Activated naive CD8-positive, alpha-beta T cell treated with anti-CD3 and anti-CD28 coated beads, Interleukin-2, amount 10 ng/mL, durations not matched to agents 7 days and 5 days (primary cell): ENCODE results near the gene LAMA3. TPM values are rescaled to one million over a fixed set of nuclear protein-coding genes. Genes with fewer than 3 reads are reported as not detected.

Experiments used
- ATAC-seq: fragments of 150-1000 bp; cut with Tn5 transposase; one replicate; pipeline ENCODE4 v1.10.0; 2021; ENCODE audit warnings: low read depth, moderate library complexity
- POLR2A ChIA-PET: fragments of 350-600 bp; sonication (Branson Sonifier 250); formaldehyde crosslinking; loops from one replicate; lab custom pipeline; 2021; ENCODE audit warnings: antibody characterized with exemption; lab: Charles Lee
- DNase-seq: peaks from one replicate; pipeline ENCODE4 v3.0.0; 2021
- H3K27ac Mint-ChIP-seq: one replicate; pipeline ENCODE4 v1.8.0; 2022; ENCODE audit warnings: mild to moderate bottlenecking, mixed read lengths
- H3K27me3 Mint-ChIP-seq: one replicate; pipeline ENCODE4 v1.8.0; 2022; ENCODE audit warnings: mild to moderate bottlenecking, moderate library complexity, mixed read lengths
- H3K36me3 Mint-ChIP-seq: one replicate; pipeline ENCODE4 v1.8.0; 2021; ENCODE audit warnings: mild to moderate bottlenecking, mixed read lengths
- H3K4me1 Mint-ChIP-seq: one replicate; pipeline ENCODE4 v1.8.0; 2021; ENCODE audit warnings: mixed read lengths
- H3K4me3 Mint-ChIP-seq: one replicate; pipeline ENCODE4 v1.8.0; 2022; ENCODE audit warnings: mild to moderate bottlenecking, moderate library complexity, mixed read lengths
- H3K9me3 Mint-ChIP-seq: one replicate; pipeline ENCODE4 v1.8.0; 2021; ENCODE audit warnings: mixed read lengths
- total RNA-seq, 2 experiments: library from RNA; stranded (reverse); gene quantifications; one replicate each; pipeline ENCODE4 v1.2.3, GENCODE V29; 2021

The LAMA3 gene
- under 1 TPM; 0.14 to 0.19 TPM for total RNA-seq

DNA sequence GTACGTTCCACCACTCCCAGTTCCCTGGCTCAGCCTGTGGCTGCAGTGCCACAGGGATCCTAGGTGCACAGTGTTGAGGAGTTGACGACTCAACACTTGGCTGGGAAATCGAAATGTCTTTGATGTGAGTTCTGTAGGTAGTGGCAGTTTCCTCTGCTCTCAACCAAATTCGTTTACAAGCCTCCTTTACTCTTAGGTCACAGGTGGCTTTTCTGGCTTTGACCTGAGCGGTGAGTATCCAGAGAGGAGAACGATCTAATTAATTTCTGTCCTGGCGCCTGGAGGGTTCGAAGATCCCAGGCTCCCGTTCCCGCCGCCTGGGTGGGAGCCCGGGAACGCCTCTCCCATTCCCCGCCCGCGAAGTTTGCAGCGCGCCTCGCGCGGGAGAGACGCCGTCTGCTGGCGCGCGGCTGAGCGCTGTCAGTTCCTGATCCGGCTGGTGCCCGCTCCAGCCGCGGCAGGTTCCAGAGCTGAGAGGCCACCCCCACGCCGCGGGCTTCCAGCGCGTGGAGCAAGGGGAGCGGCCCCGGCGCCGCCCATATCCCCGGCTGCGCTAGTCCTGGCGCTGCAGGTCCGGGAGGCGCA lies at the start of gene LAMA3:
LAMA3 (plus strand) TSS at position 423 of the 585 bp plus-strand sequence. CDS start 231 bp downstream, outside the sequence.
- H3K27ac Mint-ChIP-seq = no peak within 1 kb of the TSS
- no peak for DNase-seq
- H3K36me3 Mint-ChIP-seq = no peaks in the 10 kb centered on the region
- peaks cover 65% of the 10 kb centered on the region for H3K27me3 Mint-ChIP-seq
- peak within 1 kb of the TSS; percentile 56 for H3K4me3 Mint-ChIP-seq
- POLR2A ChIA-PET = no interaction called here
- H3K4me1 Mint-ChIP-seq = peaks cover 8% of the 10 kb centered on the region
- peaks cover 2% of the 10 kb centered on the region for H3K9me3 Mint-ChIP-seq
- peak; percentile 81 for ATAC-seq

GRCh38 chr18:23640052-23640451 lies 49.2 kb upstream of the LAMA3 start:
- H3K27me3 Mint-ChIP-seq = peaks cover 31% of the 10 kb centered on the region
- H3K9me3 Mint-ChIP-seq = peaks cover 1% of the 10 kb centered on the region
- H3K4me3 Mint-ChIP-seq = no peak overlapping the region
- ATAC-seq (no peak), DNase-seq (no peak)
- H3K27ac Mint-ChIP-seq = no peak overlapping the region
- H3K4me1 Mint-ChIP-seq = peaks cover 6% of the 10 kb centered on the region
- POLR2A ChIA-PET = no interaction called here
- H3K36me3 Mint-ChIP-seq = no peaks in the 10 kb centered on the region

DNA sequence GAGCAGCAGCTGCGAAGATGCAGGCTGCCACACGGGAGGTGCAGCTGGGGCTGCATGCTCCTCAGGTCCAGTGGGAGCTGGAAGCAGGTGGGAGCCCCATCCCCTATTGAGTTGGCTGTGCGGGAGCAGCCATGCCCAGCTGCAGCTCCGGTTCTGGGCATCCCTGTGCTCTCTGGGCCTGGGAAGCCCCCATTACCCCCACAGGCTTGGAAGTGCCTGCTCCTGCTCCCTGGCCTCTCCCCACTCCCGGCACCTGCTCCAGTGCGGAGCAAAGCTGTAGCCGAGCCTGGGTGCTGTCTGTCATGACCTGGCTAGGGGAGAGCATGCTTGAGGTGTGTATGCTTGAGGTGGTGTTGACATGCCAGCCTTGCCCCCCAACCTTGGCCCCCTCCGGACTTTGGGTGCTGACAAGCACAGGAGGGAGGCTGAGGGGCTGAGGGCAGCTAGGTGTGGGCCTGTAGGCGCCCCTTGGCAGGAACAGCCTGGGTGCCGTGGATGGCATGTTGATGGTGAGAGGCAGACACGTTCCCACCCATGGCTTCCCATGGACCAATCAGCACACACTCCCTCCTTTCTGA lies 48.0 kb upstream of the LAMA3 start:
- DNase-seq = no peak
- POLR2A ChIA-PET = no interaction called here
- Mint-ChIP-seq H3K27me3 (peaks cover 32% of the 10 kb centered on the region), H3K4me1 (no peaks in the 10 kb centered on the region), H3K4me3 (no peak overlapping the region), H3K9me3 (peaks cover 1% of the 10 kb centered on the region), H3K36me3 (no peaks in the 10 kb centered on the region), H3K27ac (no peak overlapping the region)
- no peak for ATAC-seq

- peaks cover 38% of the 10 kb centered on the region for H3K27me3 Mint-ChIP-seq
- DNase-seq (no peak), ATAC-seq (no peak)
- POLR2A ChIA-PET = no interaction called here
- H3K36me3 Mint-ChIP-seq = no peaks in the 10 kb centered on the region
- no peak overlapping the region for H3K4me3 Mint-ChIP-seq
- H3K9me3 Mint-ChIP-seq = peaks cover 1% of the 10 kb centered on the region
- no peaks in the 10 kb centered on the region for H3K4me1 Mint-ChIP-seq
- no peak overlapping the region for H3K27ac Mint-ChIP-seq
These were observed 47.2 kb upstream of the LAMA3 start for GRCh38 chr18:23641937-23642666.

DNA sequence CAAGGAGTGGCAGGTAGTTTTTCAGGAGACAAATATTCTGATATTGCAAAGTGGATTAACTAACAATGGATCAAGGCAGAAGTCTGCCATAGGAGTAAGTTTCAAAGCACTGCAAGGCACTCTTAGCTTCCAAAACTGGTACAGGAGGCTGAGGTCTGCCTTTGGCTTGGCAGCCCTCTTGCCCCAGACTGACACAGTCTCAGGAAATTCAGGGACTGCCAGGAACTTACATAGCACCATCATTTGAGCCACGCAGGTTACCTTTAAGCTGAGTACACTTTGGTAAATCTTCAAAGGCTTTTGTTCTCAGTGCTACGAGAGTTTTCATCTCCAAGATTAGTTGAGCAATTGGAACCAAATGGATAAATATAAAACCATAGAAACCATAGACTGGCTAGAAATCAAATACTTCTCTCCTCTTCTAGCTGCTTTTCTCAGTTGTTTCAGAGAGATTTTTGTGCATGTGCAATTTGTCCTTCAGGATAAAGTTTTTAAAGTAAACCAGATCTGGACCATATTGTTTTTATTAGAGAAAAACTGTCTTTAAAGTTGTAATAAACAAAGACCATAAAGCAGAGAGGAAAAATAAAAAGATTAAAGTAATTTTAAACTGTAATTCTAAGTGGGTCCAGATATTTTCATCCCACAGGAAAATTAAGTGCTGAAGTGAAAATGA lies 45.3 kb upstream of the LAMA3 start:
- Mint-ChIP-seq H3K9me3 (peaks cover 1% of the 10 kb centered on the region), H3K4me1 (no peaks in the 10 kb centered on the region), H3K4me3 (no peak overlapping the region), H3K27me3 (peaks cover 41% of the 10 kb centered on the region), H3K36me3 (no peaks in the 10 kb centered on the region), H3K27ac (no peak overlapping the region)
- POLR2A ChIA-PET = no interaction called here
- ATAC-seq (no peak), DNase-seq (no peak)

DNA sequence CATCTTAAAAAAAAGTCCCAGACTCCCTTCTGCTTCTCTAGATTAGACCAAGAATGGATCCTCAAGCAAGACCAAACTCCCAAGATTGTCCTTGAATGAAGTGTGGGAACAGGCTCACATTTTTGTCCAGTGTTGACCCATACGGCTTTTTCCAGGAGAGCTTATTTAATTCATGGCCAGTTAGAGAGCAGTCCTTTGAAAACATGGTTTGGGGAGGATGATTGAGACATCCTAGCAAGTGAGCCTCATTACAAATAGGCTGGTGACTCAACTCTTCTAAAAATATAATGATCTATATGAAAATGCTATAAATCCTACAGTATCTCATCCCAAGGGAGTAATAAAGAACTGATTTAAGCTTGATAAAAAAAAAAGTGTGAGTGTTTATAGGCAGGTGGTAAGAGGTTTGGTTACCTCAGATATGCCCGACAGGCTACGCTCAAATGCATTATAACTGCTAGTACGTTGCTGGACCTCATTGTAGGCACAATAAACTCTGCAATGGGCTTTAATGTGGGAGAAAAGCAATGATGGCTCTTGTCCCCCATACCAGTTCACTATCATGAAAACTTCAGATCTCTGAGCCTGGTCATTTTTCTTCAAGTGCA lies 43.6 kb upstream of the LAMA3 start:
- DNase-seq (no peak), ATAC-seq (no peak)
- Mint-ChIP-seq H3K36me3 (no peaks in the 10 kb centered on the region), H3K9me3 (peaks cover 1% of the 10 kb centered on the region), H3K4me3 (no peak overlapping the region), H3K4me1 (no peaks in the 10 kb centered on the region), H3K27me3 (peaks cover 44% of the 10 kb centered on the region), H3K27ac (no peak overlapping the region)
- POLR2A ChIA-PET = no interaction called here

DNA sequence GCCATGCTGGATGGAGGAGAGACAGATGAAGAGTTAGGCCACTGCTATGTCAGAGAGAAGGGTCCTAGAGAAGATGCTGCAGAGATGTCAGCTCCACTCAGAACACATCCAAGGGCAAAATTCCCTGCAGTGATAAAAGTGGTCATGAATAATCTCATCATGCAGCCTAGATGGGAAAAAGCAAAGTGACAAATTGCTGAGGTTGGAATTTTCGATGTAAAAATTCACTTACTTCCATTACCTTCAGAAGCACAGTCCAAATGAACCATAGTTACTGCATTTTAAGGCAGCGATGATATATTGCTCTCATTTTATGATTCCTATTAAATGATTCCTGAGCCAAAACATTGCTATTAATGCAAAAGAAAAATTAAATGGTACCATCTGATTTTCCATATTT lies 43.0 kb upstream of the LAMA3 start:
- peaks cover 44% of the 10 kb centered on the region for H3K27me3 Mint-ChIP-seq
- POLR2A ChIA-PET = no interaction called here
- no peaks in the 10 kb centered on the region for H3K36me3 Mint-ChIP-seq
- ATAC-seq (no peak), DNase-seq (no peak)
- H3K4me3 Mint-ChIP-seq = no peak overlapping the region
- H3K4me1 Mint-ChIP-seq = no peaks in the 10 kb centered on the region
- no peak overlapping the region for H3K27ac Mint-ChIP-seq
- H3K9me3 Mint-ChIP-seq = peaks cover 1% of the 10 kb centered on the region

GRCh38 chr18:23648456-23648855 lies 40.8 kb upstream of the LAMA3 start:
- Mint-ChIP-seq H3K36me3 (no peaks in the 10 kb centered on the region), H3K4me3 (no peak overlapping the region), H3K9me3 (no peaks in the 10 kb centered on the region), H3K4me1 (no peaks in the 10 kb centered on the region), H3K27ac (no peak overlapping the region), H3K27me3 (peaks cover 42% of the 10 kb centered on the region)
- ATAC-seq (no peak), DNase-seq (no peak)
- POLR2A ChIA-PET = no interaction called here

- H3K4me1 Mint-ChIP-seq = no peaks in the 10 kb centered on the region
- H3K36me3 Mint-ChIP-seq = no peaks in the 10 kb centered on the region
- no peaks in the 10 kb centered on the region for H3K9me3 Mint-ChIP-seq
- no peak overlapping the region for H3K27ac Mint-ChIP-seq
- no peak for DNase-seq
- no peak for ATAC-seq
- POLR2A ChIA-PET = no interaction called here
- no peak overlapping the region for H3K4me3 Mint-ChIP-seq
- H3K27me3 Mint-ChIP-seq = peaks cover 40% of the 10 kb centered on the region
These were observed 40.2 kb upstream of the LAMA3 start for GRCh38 chr18:23648940-23649607.

GRCh38 chr18:23650968-23651927 lies 38.0 kb upstream of the LAMA3 start:
- DNase-seq (no peak), ATAC-seq (no peak)
- Mint-ChIP-seq H3K4me3 (no peak overlapping the region), H3K4me1 (no peaks in the 10 kb centered on the region), H3K27ac (no peak overlapping the region), H3K36me3 (no peaks in the 10 kb centered on the region), H3K9me3 (no peaks in the 10 kb centered on the region), H3K27me3 (peaks cover 32% of the 10 kb centered on the region)
- POLR2A ChIA-PET = no interaction called here

GRCh38 chr18:23652232-23652631 lies 37.0 kb upstream of the LAMA3 start:
- ATAC-seq (no peak), DNase-seq (no peak)
- H3K4me3 Mint-ChIP-seq = no peak overlapping the region
- POLR2A ChIA-PET = no interaction called here
- H3K27ac Mint-ChIP-seq = no peak overlapping the region
- peaks cover 29% of the 10 kb centered on the region for H3K27me3 Mint-ChIP-seq
- H3K36me3 Mint-ChIP-seq = no peaks in the 10 kb centered on the region
- H3K4me1 Mint-ChIP-seq = no peaks in the 10 kb centered on the region
- H3K9me3 Mint-ChIP-seq = no peaks in the 10 kb centered on the region

DNA sequence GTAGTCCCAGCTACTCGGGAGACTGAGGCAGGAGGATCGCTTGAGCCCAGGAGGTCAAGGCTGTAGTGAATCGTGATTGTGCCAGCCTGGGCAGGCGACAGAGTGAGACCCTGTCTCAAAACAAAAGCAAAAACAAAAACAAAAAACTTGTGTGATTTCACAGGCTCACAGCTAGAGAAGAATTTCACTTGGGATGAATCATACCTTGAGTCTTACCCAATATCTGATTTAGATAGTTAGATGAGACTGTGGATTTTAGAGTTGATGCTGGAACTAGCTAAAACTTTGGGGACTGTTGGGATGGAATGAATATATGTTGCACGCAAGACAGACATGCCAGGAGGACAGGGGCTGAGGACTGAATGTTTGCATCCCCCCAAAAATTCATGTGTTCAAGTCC lies 31.0 kb upstream of the LAMA3 start:
- Mint-ChIP-seq H3K9me3 (no peaks in the 10 kb centered on the region), H3K36me3 (no peaks in the 10 kb centered on the region), H3K27me3 (peaks cover 62% of the 10 kb centered on the region), H3K4me1 (peaks cover 10% of the 10 kb centered on the region), H3K27ac (no peak overlapping the region), H3K4me3 (no peak overlapping the region)
- POLR2A ChIA-PET = no interaction called here
- no peak for ATAC-seq
- no peak for DNase-seq
